CD4-positive, alpha-beta T cell treated with Interleukin-6 for 4 hours (primary cell): ENCODE measurements around the gene ITPKC.
A peak's percentile ranks its signal among the peaks of the same experiment; 100 is the strongest.

Source experiments
- DNase-seq: peaks from one replicate; pipeline ENCODE4 v3.0.0-alpha.2; 2020; ENCODE audit warnings: mixed read lengths

ITPKC gene

DNA sequence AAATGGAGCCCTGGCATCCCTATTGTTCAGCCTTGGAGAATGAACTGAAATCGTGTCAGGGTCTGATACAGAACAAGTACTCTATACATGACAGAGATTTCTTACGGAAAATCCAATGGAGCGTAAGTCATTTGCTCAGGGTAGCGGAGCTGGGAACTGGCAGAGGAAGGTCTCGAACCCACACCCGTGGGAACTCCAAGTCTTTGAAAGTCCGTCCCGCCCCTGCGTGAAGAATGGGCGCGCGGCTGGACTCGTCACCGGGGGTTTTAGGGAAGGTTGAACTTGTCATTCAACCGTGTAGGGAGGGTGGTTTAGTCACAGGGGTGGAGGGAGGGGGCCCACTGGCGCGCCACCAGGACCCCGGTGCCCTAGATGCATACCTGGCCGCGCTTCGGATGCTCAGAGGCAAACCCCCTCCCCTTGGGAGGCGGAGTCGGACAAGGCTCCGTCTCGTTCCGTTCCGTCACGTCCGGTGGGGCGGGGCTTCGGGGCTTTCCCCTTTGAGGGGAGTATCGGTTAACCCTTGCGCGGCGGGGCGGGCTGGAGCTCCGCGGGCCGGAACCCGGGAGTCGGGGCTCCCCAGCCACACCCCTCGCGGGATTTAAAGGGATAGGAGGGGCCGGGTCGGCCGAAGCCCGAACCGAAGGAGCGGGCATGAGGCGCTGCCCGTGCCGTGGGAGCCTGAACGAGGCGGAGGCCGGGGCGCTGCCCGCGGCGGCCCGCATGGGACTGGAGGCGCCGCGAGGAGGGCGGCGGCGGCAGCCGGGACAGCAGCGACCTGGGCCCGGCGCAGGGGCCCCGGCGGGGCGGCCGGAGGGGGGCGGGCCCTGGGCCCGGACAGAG is at the start of gene ITPKC, which contains the start of gene COQ8B:
Gene ITPKC (plus strand): TSS at position 631 of the 843 bp plus-strand sequence. CDS start 24 bp downstream, at position 655.
Gene COQ8B (minus strand): TSS at position 405 of the 843 bp plus-strand sequence. CDS start 2,254 bp downstream, outside the sequence.
- DNase-seq = peak; percentile 100

DNA sequence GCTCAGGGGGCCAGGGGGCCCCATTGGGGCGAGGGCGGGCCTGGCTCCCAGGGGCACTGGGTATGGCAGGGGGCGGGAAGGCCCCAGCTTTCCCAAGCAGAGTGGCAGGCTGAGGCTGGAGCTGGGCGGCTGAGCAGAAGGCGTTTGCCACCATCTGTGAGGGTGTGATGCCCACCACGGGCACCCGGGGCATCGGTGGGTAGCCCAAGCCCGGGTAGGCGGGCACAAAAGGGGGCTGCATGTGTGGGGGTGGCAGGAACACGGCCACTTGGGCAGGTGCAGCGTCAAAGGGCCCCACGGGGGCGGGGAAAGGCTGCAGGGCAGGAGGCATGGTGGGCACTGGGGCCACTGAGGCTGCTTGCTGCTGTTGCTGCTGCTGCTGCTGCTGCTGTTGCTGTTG is 49.3 kb upstream of the ITPKC start:
- no peak for DNase-seq

- no peak for DNase-seq
Measured at GRCh38 chr19:40668991-40669614, 47.8 kb upstream of the ITPKC start.

GRCh38 chr19:40671404-40671803 is 45.5 kb upstream of the ITPKC start:
- DNase-seq = no peak

- DNase-seq = no peak
Measured at GRCh38 chr19:40672038-40672437, 44.9 kb upstream of the ITPKC start.

DNA sequence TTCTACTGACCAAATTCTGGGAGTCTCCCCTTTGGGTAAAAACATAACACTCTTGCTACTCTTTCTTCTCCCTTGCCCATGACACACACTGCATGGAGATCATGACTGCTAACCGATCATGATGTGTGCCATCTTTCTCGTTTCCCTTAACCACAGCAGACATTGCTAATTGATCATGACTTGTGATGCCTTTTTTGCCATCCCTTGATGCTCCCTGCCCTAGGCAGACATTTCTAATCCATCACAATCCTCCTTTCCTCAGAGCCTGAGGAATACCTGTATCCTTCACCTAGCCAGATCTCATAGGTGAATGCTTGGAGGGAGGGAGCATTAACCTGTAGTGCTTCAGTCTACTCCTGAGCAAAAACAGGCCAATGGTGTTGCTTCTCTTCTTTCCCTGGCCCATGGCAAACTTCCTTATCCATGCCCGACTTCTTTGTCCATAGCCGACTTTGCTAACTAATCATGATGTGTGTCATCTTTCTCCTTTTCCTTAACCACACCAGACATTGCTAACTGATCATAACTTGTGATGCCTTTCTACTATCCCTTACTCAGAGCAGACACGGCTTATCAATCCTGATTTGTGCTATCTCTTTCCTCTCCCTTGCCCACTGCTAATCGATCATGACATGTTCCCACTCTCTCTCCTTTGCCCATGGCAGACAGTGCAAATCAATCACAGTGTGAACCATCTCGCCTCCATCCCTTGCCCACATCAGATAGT is 44.2 kb upstream of the ITPKC start:
- DNase-seq = no peak

DNA sequence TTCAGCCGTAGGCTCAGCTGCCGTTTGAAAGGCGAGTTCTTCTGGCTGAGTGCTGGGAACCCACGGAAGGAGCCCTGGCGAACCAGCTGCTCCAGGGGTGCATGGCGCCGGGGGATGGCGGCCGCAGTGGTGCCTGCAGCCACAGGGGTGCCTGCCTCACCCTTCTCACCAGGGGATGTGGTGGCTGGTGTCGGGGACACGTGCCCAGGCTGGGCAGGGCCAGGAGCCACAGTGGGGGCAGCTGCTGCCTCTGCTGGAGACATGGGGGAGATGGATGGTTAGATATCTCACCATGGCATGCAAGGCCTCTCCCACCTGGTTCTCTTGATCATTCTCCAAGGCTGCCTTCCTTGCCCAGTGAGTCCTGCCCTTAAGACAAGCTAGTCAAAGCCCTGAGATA is 43.5 kb upstream of the ITPKC start:
- no peak for DNase-seq

- no peak for DNase-seq
Measured at GRCh38 chr19:40674291-40674690, 42.6 kb upstream of the ITPKC start.

DNA sequence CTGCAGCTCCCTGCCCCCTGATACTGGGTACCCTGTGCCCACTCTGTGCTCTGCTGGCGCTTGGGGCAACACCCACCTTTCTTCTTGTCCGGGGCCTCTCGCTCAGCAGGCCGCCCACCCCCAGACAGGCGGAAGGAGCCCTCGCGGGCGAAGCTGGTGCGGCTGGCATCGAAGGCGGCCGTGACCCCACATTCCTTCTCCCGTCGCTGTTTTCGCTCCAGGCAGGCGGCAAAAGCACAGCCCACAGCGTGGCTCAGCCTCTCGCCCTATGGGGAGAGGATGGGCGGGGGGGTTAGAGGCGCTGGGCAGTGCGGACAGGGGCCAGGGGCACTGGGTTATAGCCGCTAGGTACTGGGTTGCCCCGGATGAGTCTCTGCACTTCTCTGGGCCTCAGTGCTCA is 39.8 kb upstream of the ITPKC start:
- no peak for DNase-seq

GRCh38 chr19:40681039-40681438 is 35.9 kb upstream of the ITPKC start:
- DNase-seq = no peak

DNA sequence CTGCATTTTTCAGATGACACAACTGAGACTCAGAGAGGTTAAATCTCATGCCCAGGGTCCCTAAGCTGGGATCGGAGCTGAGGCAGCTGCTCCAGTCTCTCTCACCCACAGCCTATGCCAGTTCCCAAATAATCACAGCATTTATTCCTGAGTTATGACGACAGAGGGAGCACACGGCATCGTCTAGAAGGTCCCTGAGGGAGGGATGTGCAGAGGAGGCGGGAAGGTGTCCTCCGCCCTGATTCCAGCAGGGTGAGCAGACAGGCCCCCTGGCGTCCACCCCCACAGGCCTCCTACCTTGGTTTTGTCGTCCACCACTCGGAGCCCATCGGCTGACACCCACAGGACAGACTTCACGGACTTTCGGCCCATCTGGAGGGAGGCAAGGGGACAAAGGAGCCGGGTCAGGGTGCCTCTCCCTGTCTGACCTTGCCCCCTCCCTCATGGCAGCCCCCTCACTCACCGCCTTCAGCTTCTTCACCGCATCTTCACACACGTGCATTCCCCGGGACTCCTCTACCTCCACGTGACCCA is 34.4 kb upstream of the ITPKC start:
- DNase-seq = no peak

DNA sequence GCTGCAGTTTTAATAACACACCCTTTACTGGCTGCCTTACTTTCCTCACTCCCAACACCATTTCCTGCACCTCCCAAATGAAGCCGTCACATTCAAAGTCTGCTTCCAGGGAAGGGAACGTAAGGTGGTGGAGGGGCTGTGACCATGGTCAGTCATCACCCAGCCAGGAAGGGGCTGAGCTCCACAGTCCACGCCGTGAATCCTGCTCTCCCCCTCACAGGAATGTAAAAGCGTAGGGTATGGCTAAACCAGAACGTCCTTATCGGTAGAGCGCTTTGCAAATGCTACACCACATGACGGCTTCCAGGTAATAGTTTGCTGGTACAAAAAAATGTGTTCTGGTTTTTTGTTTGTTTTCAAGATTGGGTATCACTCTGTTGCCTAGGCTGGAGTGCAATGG is 33.5 kb upstream of the ITPKC start:
- no peak for DNase-seq

GRCh38 chr19:40684280-40684679 is 32.6 kb upstream of the ITPKC start:
- no peak for DNase-seq

DNA sequence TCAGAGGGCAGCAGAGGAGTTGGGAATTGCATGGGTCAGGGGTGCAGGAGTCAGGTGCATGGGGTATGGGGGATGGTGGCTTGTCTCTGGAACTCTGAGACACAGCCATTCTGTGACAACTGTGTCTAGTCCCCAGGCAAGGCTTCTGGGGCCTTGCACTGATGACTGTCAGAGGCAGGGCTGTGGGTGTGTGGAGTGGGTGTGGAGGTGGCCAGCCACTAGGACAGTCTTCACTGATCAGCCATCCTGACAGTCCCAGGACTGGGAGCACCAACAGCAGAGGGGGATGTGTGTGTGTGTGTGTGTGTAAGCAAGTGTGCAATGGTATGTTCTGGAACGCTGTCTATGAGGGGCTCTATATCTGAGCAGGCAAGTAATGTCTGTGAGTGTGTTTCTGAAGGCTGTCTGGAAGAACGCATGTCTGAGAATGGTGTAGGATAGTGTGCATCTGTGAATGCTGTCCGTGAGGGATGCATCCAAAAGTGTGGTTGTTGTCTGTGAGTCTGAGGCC is 31.8 kb upstream of the ITPKC start:
- no peak for DNase-seq

DNA sequence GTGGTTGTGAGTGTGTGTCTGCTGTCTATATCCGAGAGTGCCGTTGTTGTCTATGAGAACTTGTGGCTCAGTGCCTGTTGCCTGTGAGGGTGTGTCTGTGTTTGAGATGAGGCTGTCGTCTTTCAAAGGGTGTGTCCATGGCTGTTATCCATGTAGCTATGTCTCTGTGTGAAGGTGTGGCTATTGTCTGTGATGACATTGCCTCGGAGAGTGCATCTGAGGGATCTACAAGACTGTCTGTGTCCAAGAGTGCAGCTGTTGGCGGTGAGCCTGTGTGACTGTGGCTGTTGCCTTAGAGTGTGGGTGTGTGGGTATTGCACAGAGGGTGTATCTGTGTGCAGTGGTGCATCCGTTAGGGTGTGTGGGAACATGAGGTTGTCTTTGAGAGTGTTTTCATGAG is 31.3 kb upstream of the ITPKC start:
- DNase-seq = no peak

DNA sequence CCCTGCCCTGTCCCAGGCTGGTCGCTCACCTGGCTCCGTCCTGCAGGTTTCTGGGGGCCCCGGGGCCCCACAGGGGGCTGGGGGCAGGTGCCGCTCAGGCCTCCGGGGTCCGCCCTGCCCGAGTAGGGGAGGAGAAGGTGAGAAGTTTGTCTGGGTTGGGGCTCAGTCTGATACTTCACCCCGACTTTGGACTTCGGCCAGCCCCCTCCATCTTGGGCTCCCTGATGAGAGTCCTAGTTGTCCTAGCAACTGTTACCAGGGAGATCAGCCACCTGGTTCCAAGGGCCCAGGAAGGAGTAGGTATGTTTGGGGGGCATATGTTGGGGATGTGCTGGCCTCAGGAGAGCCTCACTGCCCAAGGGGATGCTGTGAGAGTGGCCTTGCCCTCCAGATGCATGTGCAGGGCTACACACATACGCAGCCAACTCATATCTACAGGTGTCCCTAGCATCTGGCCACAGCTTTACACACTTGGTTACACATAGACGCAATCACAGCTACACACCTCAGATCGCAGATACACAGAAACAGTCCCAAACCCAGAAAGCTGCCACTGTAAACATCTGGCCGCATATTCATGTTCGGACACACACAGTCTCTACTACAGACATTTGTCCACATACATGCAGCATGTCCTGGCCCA is 29.9 kb upstream of the ITPKC start:
- DNase-seq = no peak

DNA sequence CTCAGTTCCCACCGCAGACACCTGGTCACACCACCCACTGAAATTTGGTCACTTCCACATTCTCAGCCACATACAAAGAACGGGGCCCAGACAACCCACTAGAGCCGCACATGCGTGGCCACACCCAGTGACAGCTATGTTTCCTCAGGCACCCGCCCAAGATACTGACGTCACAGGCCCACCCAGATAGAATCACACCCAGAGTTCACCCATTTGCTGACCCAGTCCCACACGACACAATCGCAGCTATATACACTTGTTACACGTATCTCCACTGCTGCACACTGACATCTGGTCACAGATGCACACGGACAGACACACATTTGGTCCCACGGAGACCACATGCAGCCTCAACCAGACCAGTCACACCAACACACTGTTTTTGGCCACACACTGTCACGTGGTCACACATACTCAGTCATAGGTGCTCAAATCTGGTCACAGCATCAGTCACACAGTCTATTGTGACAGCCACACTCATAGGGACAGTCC is 29.3 kb upstream of the ITPKC start:
- no peak for DNase-seq

GRCh38 chr19:40688309-40688708 is 28.6 kb upstream of the ITPKC start:
- DNase-seq = no peak

GRCh38 chr19:40688987-40689338 is 27.9 kb upstream of the ITPKC start:
- DNase-seq = no peak

DNA sequence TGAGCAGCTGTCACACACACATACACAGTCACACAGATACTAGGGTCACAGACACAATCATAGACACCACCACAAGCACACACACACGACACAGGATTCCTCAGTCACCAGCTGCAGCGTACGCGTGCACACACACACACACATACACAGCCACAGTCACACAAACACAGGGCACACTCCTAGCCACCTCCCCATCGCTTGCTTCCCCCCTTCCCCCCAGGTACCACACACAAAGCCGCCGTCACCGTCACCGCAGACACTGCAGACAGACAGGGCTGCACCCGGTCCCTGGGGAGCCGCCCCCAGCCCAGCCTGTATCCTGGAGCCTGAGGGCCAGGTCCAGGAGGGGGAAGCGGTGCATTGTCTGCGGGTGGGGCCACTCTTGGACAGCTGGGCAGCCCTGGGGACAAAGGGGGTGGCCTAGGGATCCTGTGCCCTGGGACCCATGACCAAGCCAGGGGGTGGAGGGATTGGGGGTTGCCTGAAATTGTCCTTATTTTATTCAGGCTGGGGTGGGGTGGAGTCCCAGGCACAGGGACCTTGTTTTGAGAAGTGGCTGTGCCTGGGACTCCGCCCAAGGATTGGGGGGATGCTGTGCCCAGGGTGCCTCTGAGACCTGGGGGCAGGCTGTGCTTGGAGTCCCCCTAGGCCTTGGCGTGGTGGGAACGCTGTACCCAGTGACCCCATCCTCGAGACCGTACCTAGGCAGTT is 27.4 kb upstream of the ITPKC start:
- DNase-seq = peak; percentile 18

DNA sequence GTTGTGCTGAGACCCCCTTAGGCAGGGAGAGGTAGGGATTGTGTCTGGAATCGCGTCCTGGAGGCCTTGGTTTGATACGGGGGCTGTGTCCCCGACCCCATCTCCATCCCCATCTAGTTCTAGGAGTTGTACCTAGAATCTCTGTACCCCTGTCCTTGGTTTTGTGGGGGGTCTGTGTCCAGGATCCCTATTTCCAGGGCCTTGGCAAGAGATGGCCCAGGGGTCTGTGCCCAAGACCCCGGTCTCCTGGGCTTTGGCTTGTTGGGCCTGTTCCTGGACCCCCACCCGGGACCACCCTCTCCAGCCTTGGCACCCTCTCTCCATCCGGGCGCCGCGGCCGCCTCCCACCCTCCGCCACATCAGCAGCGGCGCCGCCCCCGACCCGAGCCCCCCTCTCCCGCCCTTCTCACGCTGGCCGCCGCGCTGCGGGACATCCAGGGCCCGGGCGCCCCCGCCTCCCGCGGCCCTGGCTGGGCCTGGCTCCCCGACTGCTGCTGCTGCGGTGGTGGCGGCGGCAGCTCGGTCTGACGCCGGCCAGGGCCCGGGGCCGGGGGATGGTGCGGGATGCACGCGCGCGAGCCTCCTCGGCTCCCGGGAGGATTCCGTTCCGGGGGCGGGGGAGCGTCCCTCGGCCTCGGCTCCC is 26.7 kb upstream of the ITPKC start, which contains the start of gene NUMBL:
Gene NUMBL (minus strand): TSS at position 602 of the 643 bp plus-strand sequence. CDS start 168 bp downstream, at position 434.
- DNase-seq = no peak
